GM18951 (cell line): ENCODE data around the gene PDE8A.

ENCODE experiments used
- POLR2A ChIP-seq: IDR thresholded peaks from 4 replicates; pipeline ENCODE4 v1.6.1; 2011; ENCODE audit warnings: mild to moderate bottlenecking; ENCODE audit not compliant: insufficient read length, insufficient read depth; ENCODE audit errors: extremely low read depth
- in situ Hi-C: fragments of 300-500 bp; cut with MboI; formaldehyde crosslinking; loops from one replicate; pipeline ENCODE4 v1.12.0; 2022; ENCODE audit warnings: low sequenced_read_pairs, mixed read lengths, inconsistent platforms; ENCODE audit not compliant: unreplicated experiment

Gene PDE8A

GRCh38 chr15:85116925-85117646 is 135.4 kb downstream of the PDE8A start:
- TF ChIP-seq POLR2A = no peak
- in situ Hi-C loops = no loop called here

- in situ Hi-C loops = no loop called here
- TF ChIP-seq POLR2A = no peak
These were observed 136.5 kb downstream of the PDE8A start for GRCh38 chr15:85118173-85118572.

- in situ Hi-C loops = no loop called here
- TF ChIP-seq POLR2A = no peak
These were observed 136.9 kb downstream of the PDE8A start for GRCh38 chr15:85118581-85118980.

- no peak for TF ChIP-seq POLR2A
- in situ Hi-C loops = no loop called here
These were observed 138.9 kb downstream of the PDE8A start for GRCh38 chr15:85120351-85121113.

- in situ Hi-C loops = no loop called here
- TF ChIP-seq POLR2A = no peak
These were observed 142.5 kb downstream of the PDE8A start for GRCh38 chr15:85124173-85124572.

- TF ChIP-seq POLR2A = no peak
- in situ Hi-C loops = no loop called here
These were observed 143.5 kb downstream of the PDE8A start for GRCh38 chr15:85125056-85125661.

GRCh38 chr15:85128621-85129020 is 147.0 kb downstream of the PDE8A start:
- in situ Hi-C loops = no loop called here
- TF ChIP-seq POLR2A = no peak

GRCh38 chr15:85129881-85130280 is 148.2 kb downstream of the PDE8A start:
- in situ Hi-C loops = no loop called here
- TF ChIP-seq POLR2A = no peak

- TF ChIP-seq POLR2A = no peak
- in situ Hi-C loops = no loop called here
These were observed 150.3 kb downstream of the PDE8A start for GRCh38 chr15:85131915-85132314.

- in situ Hi-C loops = no loop called here
- no peak for TF ChIP-seq POLR2A
These were observed 152.1 kb downstream of the PDE8A start for GRCh38 chr15:85133709-85134108.

GRCh38 chr15:85137489-85138168 is 156.0 kb downstream of the PDE8A start:
- no peak for TF ChIP-seq POLR2A

GRCh38 chr15:85139391-85139790 is 157.7 kb downstream of the PDE8A start:
- no peak for TF ChIP-seq POLR2A
- in situ Hi-C loops = no loop called here

More at GRCh38 chr15:85137489-85138168, 156.0 kb downstream of the PDE8A start:
- in situ Hi-C loops = no loop called here

- no peak for TF ChIP-seq POLR2A
- in situ Hi-C loops = no loop called here
These were observed 160.1 kb downstream of the PDE8A start for GRCh38 chr15:85141726-85142125.

- TF ChIP-seq POLR2A = no peak
- in situ Hi-C loops = no loop called here
These were observed 160.7 kb downstream of the PDE8A start for GRCh38 chr15:85142312-85142711.
